Lower leg skin (tissue), 4 donors: ENCODE data around the gene SZRD1. TPM values are rescaled to one million over a fixed set of nuclear protein-coding genes. Genes with fewer than 3 reads are reported as not detected.

Experiments
- DNase-seq, 2 donors: peaks; one replicate each; pipeline ENCODE4 v3.0.0-alpha.2; 2019; ENCODE audit warnings: low spot score in 2 of 2
- H3K4me3 ChIP-seq: fragments of 200-600 bp; sonication (generic); 2 replicates; pipeline ENCODE4 v1.5.1; 2017; ENCODE audit warnings: mild to moderate bottlenecking, low read depth; ENCODE audit not compliant: poor library complexity, severe bottlenecking
- CTCF ChIP-seq, 3 donors: fragments of 450-650 bp; IDR thresholded peaks; one replicate each; pipeline ENCODE4 v1.5.1; 2016; ENCODE audit warnings: antibody characterized with exemption in 3 of 3, mild to moderate bottlenecking in 3 of 3, moderate library complexity in 2 of 3
- POLR2A ChIP-seq, 2 donors: fragments of 450-650 bp; IDR thresholded peaks; one replicate each; pipeline ENCODE4 v1.6.1; 2016 to 2017; ENCODE audit warnings: antibody characterized with exemption in 2 of 2, mild to moderate bottlenecking in 1 of 2, moderate library complexity in 1 of 2
- WGBS, 2 donors: methylation state at CpG; one replicate each; pipeline ENCODE4 v1.1.5; 2018; 5-methylcytosine and 5-hydroxymethylcytosine counted together
- intact Hi-C: fragments of 100-400 bp; cut with DNase I; formaldehyde crosslinking; loops from one replicate; pipeline ENCODE4 v1.15.0; 2023; ENCODE audit warnings: low total_unique reads
- total RNA-seq, 4 donors: library from RNA; depleted of rRNA; stranded (reverse); fragments of >200 nt; gene quantifications; one replicate each; pipeline ENCODE4 v1.1.0, GENCODE V29; 2016

Gene SZRD1
- total RNA-seq, 4 donors from 2014 or later = 37.8 to 54.0 (median 48.5) TPM

DNA sequence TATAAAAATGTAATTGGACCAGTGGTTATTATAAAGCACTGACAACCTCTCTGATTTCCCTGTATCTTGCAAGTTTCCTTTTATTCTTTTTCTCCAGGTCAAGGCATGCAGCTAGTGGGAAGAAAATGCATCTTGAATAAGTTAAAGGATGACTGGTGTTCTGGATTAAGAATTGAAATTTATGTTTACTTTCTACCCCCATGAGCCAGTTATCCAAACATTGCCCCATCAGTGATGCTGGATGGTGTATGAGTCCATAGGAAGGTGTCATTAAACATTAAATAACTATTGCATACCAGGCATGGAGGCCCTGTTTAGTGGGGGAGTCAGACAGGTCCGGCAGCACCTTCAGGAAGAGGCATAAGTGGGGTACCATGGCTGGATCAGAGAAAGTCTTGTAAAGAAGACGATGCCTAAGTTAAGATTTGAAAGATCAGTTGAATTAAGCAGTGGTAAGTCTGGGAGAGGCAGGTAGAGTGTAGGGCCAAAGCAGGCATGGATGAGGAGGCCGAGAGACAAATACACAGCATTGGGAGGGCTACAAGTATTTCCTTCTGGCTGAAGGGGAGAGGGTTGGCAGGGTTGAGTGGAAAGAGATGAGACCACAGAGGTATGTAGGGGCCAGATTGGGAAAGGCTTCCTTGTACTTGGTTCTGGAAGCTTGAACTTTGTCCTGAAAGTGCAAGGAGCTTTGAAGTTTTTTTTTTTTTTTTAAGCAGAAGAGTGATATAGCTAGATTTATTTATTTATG is 5.7 kb downstream of the SZRD1 start:
- intact Hi-C loops = no loop called here
- TF ChIP-seq CTCF (IDR thresholded peaks at IDR 0.05) (no peak), POLR2A (IDR thresholded peaks at IDR 0.05) (no peak)
- 84 to 86% methylated on average over 3 of the region's 3 CpGs for WGBS, 2 donors

DNA sequence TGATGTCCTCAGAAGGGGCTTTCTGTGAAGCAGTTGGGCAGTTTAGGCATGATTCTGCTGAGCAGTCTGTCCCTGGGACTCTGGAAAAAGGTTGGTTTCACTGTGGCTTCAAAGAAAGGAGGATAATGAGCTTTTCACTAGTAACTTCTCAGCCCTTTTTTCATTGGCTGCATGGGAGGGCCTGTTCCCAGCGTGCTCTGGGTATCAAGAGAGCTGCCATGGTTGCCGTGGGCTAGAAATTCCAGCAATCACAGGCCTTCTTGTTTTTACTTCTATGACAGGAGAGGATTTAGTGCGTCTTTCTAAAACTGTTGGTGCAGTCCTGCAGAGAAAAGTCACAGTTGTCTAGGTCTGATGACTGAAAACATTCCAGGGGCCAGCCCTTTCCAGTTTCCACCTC is 7.2 kb downstream of the SZRD1 start:
- intact Hi-C loops = no loop called here

More for the DNA sequence above, 5.7 kb downstream of the SZRD1 start:
- no peak overlapping the region for H3K4me3 ChIP-seq
- DNase-seq = no peak

DNA sequence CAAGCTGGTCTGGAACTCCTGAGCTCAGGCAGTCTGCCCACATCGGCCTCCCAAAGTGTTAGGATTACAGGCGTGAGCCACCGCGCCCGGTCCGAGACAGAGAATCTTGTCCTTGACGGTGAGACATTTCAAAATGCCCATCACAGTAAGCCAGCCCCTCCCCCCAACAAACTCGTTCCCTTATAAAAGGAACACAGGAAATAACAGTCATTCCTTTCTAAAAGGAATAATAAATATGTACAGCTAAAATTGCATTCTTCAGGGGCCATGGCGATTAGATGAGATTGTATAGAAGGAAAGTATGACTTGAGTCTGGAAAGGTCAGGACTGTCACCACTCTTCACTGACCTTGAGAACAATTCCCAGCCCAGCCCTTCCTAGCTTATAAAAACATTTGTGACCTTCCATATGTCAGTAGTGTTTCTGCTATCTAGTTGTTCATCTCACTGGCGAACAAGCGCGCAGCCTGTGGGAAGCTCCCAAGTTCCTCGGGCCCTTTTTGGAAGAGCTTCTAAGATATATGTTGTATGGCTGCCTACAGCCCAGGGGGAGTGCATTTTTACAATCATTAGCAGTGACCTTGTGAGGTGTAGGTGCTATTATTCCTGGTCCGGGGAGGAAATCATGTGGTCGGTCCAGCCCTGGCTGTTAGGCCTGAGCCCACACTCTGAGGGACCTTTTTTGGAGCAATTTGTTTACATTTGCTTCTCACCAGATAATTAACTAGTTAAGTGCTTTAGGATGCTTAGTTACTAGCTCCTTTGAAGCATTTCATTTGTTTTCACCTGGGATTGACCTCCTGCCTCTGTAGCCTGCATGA is 8.7 kb downstream of the SZRD1 start:
- TF ChIP-seq POLR2A (IDR thresholded peaks at IDR 0.05) = no peak
- DNase-seq = no peak
- 62 to 66% methylated on average over 15 of the region's 15 CpGs for WGBS, 2 donors
- H3K4me3 ChIP-seq = no peak overlapping the region
- intact Hi-C loops = no loop called here

More for the DNA sequence above, 7.2 kb downstream of the SZRD1 start:
- no peak for DNase-seq
- TF ChIP-seq POLR2A (IDR thresholded peaks at IDR 0.05) = no peak
- no peak for TF ChIP-seq CTCF (IDR thresholded peaks at IDR 0.05)
- H3K4me3 ChIP-seq = no peak overlapping the region
- 72 to 81% methylated on average over 3 of the region's 3 CpGs for WGBS, 2 donors

GRCh38 chr1:16376971-16377370 is 9.9 kb downstream of the SZRD1 start:
- intact Hi-C loops = no loop called here
- no peak for DNase-seq
- no peak overlapping the region for H3K4me3 ChIP-seq
- TF ChIP-seq CTCF (IDR thresholded peaks at IDR 0.05) (no peak), POLR2A (IDR thresholded peaks at IDR 0.05) (no peak)
- WGBS, 2 donors = 76 to 79% methylated on average over 4 of the region's 4 CpGs

GRCh38 chr1:16378443-16378842 is 11.4 kb downstream of the SZRD1 start:
- no peak overlapping the region for H3K4me3 ChIP-seq
- 82 to 90% methylated on average over 7 of the region's 7 CpGs for WGBS, 2 donors
- DNase-seq = no peak
- TF ChIP-seq POLR2A (IDR thresholded peaks at IDR 0.05) (no peak), CTCF (IDR thresholded peaks at IDR 0.05) (no peak)
- intact Hi-C loops = no loop called here

DNA sequence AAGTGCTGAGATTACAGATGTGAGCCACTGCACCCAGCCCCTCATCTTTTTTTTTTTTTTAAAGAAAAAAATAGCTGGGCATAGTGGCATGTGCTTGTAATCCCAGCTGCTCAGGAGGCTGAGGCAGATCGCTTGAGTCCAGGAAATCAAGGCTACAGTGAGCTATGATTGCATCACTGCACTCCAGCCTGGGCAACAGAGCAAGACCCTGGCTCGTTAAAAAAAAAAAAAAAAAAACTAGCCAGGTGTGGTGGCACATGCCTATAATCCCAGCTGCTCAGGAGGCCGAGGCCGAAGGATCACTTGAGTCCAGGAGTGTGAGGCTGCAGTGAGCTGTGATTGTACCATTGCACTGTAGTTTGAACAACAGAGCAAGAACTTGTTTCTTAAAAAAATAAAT is 13.8 kb downstream of the SZRD1 start:
- WGBS, 2 donors = 89 to 90% methylated on average over 4 of the region's 4 CpGs
- TF ChIP-seq POLR2A (IDR thresholded peaks at IDR 0.05) = no peak
- TF ChIP-seq CTCF (IDR thresholded peaks at IDR 0.05) = no peak
- intact Hi-C loops = no loop called here
- no peak for DNase-seq
- H3K4me3 ChIP-seq = no peak overlapping the region
